Tibial artery (tissue), 4 donors: ENCODE measurements around the gene ANXA10.

Source experiments
- DNase-seq, 2 donors: peaks; one replicate each; pipeline ENCODE4 v3.0.0-alpha.2; 2019
- H3K27ac ChIP-seq, 2 donors: fragments of 200-600 bp; sonication (generic) in 1 of 2; 1 replicate in 1 of 2; 2 replicates in 1 of 2; pipeline ENCODE4 v1.5.1; 2018 to 2019; ENCODE audit warnings: mild to moderate bottlenecking in 1 of 2
- H3K27me3 ChIP-seq, 2 donors: fragments of 200-600 bp; sonication (generic) in 1 of 2; one replicate each; pipeline versions ENCODE4 v1.5.1 to v1.6.0; 2016 to 2019
- H3K36me3 ChIP-seq, 3 donors: fragments of 200-600 bp; sonication (generic) in 2 of 3; one replicate each; pipeline ENCODE4 v1.5.1; 2016 to 2019; ENCODE audit warnings: mild to moderate bottlenecking in 2 of 3
- H3K4me1 ChIP-seq, 4 donors: fragments of 200-600 bp; sonication (generic) in 2 of 4; 1 replicate in 3 of 4; 2 replicates in 1 of 4; pipeline ENCODE4 v1.5.1; 2016 to 2019
- H3K4me3 ChIP-seq, 2 donors: fragments of 200-600 bp; sonication (generic) in 1 of 2; 1 replicate in 1 of 2; 2 replicates in 1 of 2; pipeline ENCODE4 v1.5.1; 2018 to 2019; ENCODE audit warnings: mild to moderate bottlenecking in 2 of 2
- H3K9me3 ChIP-seq, 3 donors: fragments of 200-600 bp; sonication (generic) in 1 of 3; one replicate each; pipeline ENCODE4 v1.5.1; 2016 to 2019
- CTCF ChIP-seq, 2 experiments: fragments of 200-600 bp in 1 of 2; fragments of 450-650 bp in 1 of 2; IDR thresholded peaks; one replicate each; pipeline ENCODE4 v1.5.1; 2017 to 2019; ENCODE audit warnings: antibody characterized with exemption in 2 of 2, mild to moderate bottlenecking in 1 of 2, moderate library complexity in 1 of 2
- intact Hi-C: fragments of 100-400 bp; cut with DNase I; formaldehyde crosslinking; loops from one replicate; pipeline ENCODE4 v1.15.0; 2023; ENCODE audit warnings: low total_unique reads

Gene ANXA10

GRCh38 chr4:168218645-168219044, 126.3 kb downstream of the ANXA10 start:
- Histone ChIP-seq H3K27ac (no peak overlapping the region), H3K27me3 (no peaks in the 10 kb centered on the region), H3K36me3 (peaks cover 39 to 64% (median 56%) of the 10 kb centered on the region in 3 donors), H3K4me1 (no peaks in the 10 kb centered on the region), H3K9me3 (peaks cover 0 to 10% (median 0%) of the 10 kb centered on the region in 3 donors), H3K4me3 (no peak overlapping the region)
- no peak for DNase-seq
- intact Hi-C loops, result no loop called here
- no peak for TF ChIP-seq CTCF (IDR thresholded peaks at IDR 0.05)

DNA sequence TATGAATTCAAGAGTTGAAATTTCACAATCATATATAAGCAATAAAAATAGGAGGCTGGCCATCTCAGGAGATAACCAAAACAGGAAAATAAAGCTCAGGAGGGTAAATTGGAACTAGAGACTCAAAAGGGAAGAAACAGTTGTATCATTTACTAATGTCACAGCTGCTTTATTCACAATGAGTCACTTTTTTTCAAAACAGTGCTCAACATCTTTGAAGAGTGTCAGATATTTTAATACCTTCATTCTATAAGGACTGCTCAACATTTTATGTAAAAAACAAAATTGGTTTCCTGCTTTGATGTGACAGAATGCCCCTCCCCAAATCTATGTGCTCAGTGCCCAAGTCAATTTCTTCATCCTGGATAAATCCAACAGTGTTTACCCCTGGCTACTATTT, 128.6 kb downstream of the ANXA10 start:
- DNase-seq, result no peak
- Histone ChIP-seq H3K36me3 (peaks cover 45 to 65% (median 52%) of the 10 kb centered on the region in 3 donors), H3K4me1 (no peaks in the 10 kb centered on the region), H3K9me3 (peaks cover 0 to 10% (median 0%) of the 10 kb centered on the region in 3 donors), H3K4me3 (no peak overlapping the region), H3K27ac (no peak overlapping the region), H3K27me3 (no peaks in the 10 kb centered on the region)
- TF ChIP-seq CTCF (IDR thresholded peaks at IDR 0.05), result no peak
- intact Hi-C loops, result no loop called here

- no peaks in the 10 kb centered on the region for H3K4me1 ChIP-seq
- no peak overlapping the region for H3K4me3 ChIP-seq
- H3K27me3 ChIP-seq, result no peaks in the 10 kb centered on the region
- DNase-seq, result no peak
- no peak overlapping the region for H3K27ac ChIP-seq
- intact Hi-C loops, result no loop called here
- peaks cover 0 to 10% (median 0%) of the 10 kb centered on the region in 3 donors for H3K9me3 ChIP-seq
- H3K36me3 ChIP-seq, result peaks cover 47 to 64% (median 53%) of the 10 kb centered on the region in 3 donors
- no peak for TF ChIP-seq CTCF (IDR thresholded peaks at IDR 0.05)
These were observed 129.0 kb downstream of the ANXA10 start for GRCh38 chr4:168221301-168221700.
